HepG2 (cell line): ENCODE data around the gene ZNF556. TPM values are rescaled to one million over a fixed set of nuclear protein-coding genes. Genes with fewer than 3 reads are reported as not detected.

Experiments used
- ADNP ChIP-seq: sonication (generic); formaldehyde crosslinking; IDR thresholded peaks from 2 replicates; pipeline ENCODE4 v1.4.0; 2020; ENCODE audit warnings: missing genetic modification reagents
- FOXP1 ChIP-seq, 2 experiments: fragments of 450-650 bp in 1 of 2; IDR thresholded peaks; 2 replicates each; pipeline ENCODE4 v1.6.1; 2017 to 2018; ENCODE audit warnings: antibody characterized with exemption in 1 of 2
- HOXA5 ChIP-seq: sonication (generic); formaldehyde crosslinking; IDR thresholded peaks from 2 replicates; pipeline ENCODE4 v1.4.0; 2020; ENCODE audit warnings: missing genetic modification reagents
- IKZF1 ChIP-seq: fragments of 450-650 bp; IDR thresholded peaks from 2 replicates; pipeline ENCODE4 v1.7.1; 2016
- KDM4B ChIP-seq: sonication (generic); formaldehyde crosslinking; IDR thresholded peaks from 2 replicates; pipeline ENCODE4 v1.4.0; 2020; ENCODE audit warnings: missing genetic modification reagents
- MTA1 ChIP-seq: sonication (generic); formaldehyde crosslinking; IDR thresholded peaks from 2 replicates; pipeline ENCODE4 v1.4.0; 2020; ENCODE audit warnings: missing genetic modification reagents, mild to moderate bottlenecking, borderline replicate concordance
- ONECUT2 ChIP-seq: sonication (generic); formaldehyde crosslinking; IDR thresholded peaks from 2 replicates; pipeline ENCODE4 v1.4.0; 2020; ENCODE audit warnings: missing genetic modification reagents
- RBAK ChIP-seq: sonication (generic); formaldehyde crosslinking; IDR thresholded peaks from 2 replicates; pipeline ENCODE4 v1.5.1; 2020; ENCODE audit warnings: mild to moderate bottlenecking, missing genetic modification reagents
- SIX4 ChIP-seq: sonication (generic); formaldehyde crosslinking; IDR thresholded peaks from 2 replicates; pipeline ENCODE4 v1.4.0; 2020; ENCODE audit warnings: missing genetic modification reagents
- TBX2 ChIP-seq: sonication (generic); formaldehyde crosslinking; IDR thresholded peaks from 2 replicates; pipeline ENCODE4 v1.5.0; 2020; ENCODE audit warnings: missing genetic modification reagents, mild to moderate bottlenecking, borderline replicate concordance
- TCF12 ChIP-seq, 2 experiments: fragments of 450-650 bp in 1 of 2; sonication (generic) in 1 of 2; formaldehyde crosslinking in 1 of 2; IDR thresholded peaks; 2 replicates each; pipeline versions ENCODE4 v1.6.1 to v1.8.0; 2017 to 2022; ENCODE audit warnings: antibody characterized with exemption in 1 of 2, mild to moderate bottlenecking in 1 of 2, missing genetic modification reagents in 1 of 2, moderate library complexity in 1 of 2
- ZNF354B ChIP-seq: sonication (generic); formaldehyde crosslinking; IDR thresholded peaks from 2 replicates; pipeline ENCODE4 v1.8.0; 2022; ENCODE audit warnings: mild to moderate bottlenecking, missing genetic modification reagents
- ZNF431 ChIP-seq: sonication (generic); formaldehyde crosslinking; IDR thresholded peaks from 2 replicates; pipeline ENCODE4 v1.9.0; 2022; ENCODE audit warnings: missing genetic modification reagents, low read depth, mild to moderate bottlenecking, borderline replicate concordance
- ZNF446 ChIP-seq: sonication (generic); formaldehyde crosslinking; IDR thresholded peaks from 2 replicates; pipeline ENCODE4 v1.5.0; 2020; ENCODE audit warnings: mild to moderate bottlenecking, missing genetic modification reagents
- ZNF589 ChIP-seq: sonication (generic); formaldehyde crosslinking; conservative IDR thresholded peaks from 2 replicates; pipeline ENCODE4 v1.8.0; 2022; ENCODE audit warnings: mild to moderate bottlenecking, moderate library complexity, missing genetic modification reagents
- ZNF878 ChIP-seq: sonication (generic); formaldehyde crosslinking; IDR thresholded peaks from 2 replicates; pipeline ENCODE4 v1.8.1; 2023; ENCODE audit warnings: mild to moderate bottlenecking, missing genetic modification reagents, moderate library complexity
- polyA plus RNA-seq, 8 experiments: library from polyadenylated mRNA; depleted of rRNA in 3 of 8; stranded (reverse) in 7 of 8; unstranded in 1 of 8; fragments of >200 nt; fragmentation: Illumina TruSeq in 4 of 8; extraction: Trizol in 4 of 8; gene quantifications; 2 replicates each; pipeline versions ENCODE4 v1.2.1 to v1.2.3, GENCODE V29; 2011 to 2016; ENCODE audit warnings: low read depth in 4 of 8, missing spikeins in 1 of 8, mixed read lengths in 1 of 8; ENCODE audit not compliant: insufficient read depth in 1 of 8
- total RNA-seq, 5 experiments: library from RNA; depleted of rRNA; stranded (reverse); fragments of >200 nt; fragmentation: Illumina TruSeq; extraction: Trizol; gene quantifications; 2 replicates each; pipeline ENCODE4 v1.2.3, GENCODE V29; 2016; ENCODE audit warnings: low read depth in 1 of 5
- TF ChIP-seq, protein P1 (sequence below): sonication (generic); formaldehyde crosslinking; IDR thresholded peaks from 2 replicates; pipeline ENCODE4 v1.9.0; 2021; ENCODE audit warnings: missing genetic modification reagents, mild to moderate bottlenecking, borderline replicate concordance
- TF ChIP-seq, protein P2 (sequence below): fragments of 450-650 bp; IDR thresholded peaks from 2 replicates; pipeline ENCODE4 v1.6.1; 2017; ENCODE audit warnings: mild to moderate bottlenecking
- TF ChIP-seq, protein P3 (sequence below): sonication (generic); formaldehyde crosslinking; IDR thresholded peaks from 2 replicates; pipeline ENCODE4 v1.8.1; 2023; ENCODE audit warnings: mild to moderate bottlenecking, inconsistent platforms, moderate library complexity, missing genetic modification reagents, borderline replicate concordance
- TF ChIP-seq, protein P4 (sequence below): IDR thresholded peaks from 2 replicates; pipeline ENCODE4 v1.6.1; 2018; ENCODE audit warnings: missing genetic modification reagents, mild to moderate bottlenecking, missing compliant biosample characterization
- TF ChIP-seq, protein P5 (sequence below): sonication (generic); formaldehyde crosslinking; IDR thresholded peaks from 2 replicates; pipeline ENCODE4 v1.5.0; 2020; ENCODE audit warnings: missing genetic modification reagents

The ZNF556 gene
- total and polyA plus RNA-seq, 2 of the 13 experiments (the other 11 are each of a cell fraction or from before 2014, with no cell fraction given): 4.2 to 28.6 TPM

DNA sequence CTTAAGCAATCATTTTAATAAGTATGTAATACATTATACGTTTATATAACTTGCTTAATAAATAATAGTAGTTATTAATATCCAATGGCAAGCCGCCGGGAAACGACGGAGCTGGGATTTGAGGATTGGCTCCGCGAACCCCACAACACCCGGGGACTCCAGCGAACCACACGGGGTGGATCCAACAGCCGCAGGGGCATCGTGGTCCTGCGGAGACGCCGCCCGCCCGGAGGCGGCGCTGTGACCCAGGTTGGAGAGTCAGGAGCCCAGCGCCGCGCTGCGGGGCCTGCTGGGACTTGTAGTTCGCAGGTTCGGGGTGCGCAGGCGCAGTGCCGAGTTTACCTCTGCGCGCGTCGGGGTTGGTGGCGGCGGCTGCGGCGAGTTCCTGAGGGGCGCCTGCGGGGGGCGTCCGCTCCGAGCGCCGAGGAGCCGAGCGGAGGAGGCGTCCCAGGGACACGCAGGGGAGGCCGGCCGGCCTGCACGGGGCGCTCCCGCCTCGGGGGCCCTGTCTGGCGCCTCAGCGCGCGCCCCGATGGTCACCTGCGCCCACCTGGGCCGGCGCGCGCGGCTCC is 47.5 kb upstream of the ZNF556 start, which contains the start of gene ZNF554 (continued):
- no peak for TF ChIP-seq ZNF431 (CRISPR knock-in tag)
- TF ChIP-seq IKZF1: no peak
- no peak for TF ChIP-seq ZNF446 (CRISPR knock-in tag)
- TF ChIP-seq, protein P1, sequence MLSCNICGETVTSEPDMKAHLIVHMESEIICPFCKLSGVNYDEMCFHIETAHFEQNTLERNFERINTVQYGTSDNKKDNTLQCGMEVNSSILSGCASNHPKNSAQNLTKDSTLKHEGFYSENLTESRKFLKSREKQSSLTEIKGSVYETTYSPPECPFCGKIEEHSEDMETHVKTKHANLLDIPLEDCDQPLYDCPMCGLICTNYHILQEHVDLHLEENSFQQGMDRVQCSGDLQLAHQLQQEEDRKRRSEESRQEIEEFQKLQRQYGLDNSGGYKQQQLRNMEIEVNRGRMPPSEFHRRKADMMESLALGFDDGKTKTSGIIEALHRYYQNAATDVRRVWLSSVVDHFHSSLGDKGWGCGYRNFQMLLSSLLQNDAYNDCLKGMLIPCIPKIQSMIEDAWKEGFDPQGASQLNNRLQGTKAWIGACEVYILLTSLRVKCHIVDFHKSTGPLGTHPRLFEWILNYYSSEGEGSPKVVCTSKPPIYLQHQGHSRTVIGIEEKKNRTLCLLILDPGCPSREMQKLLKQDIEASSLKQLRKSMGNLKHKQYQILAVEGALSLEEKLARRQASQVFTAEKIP (CRISPR knock-in tag): no peak
- no peak for TF ChIP-seq TCF12 (IDR thresholded peaks at IDR 0.05)
- no peak for TF ChIP-seq TCF12 (CRISPR knock-in tag; IDR thresholded peaks at IDR 0.05)
- TF ChIP-seq, protein P2, sequence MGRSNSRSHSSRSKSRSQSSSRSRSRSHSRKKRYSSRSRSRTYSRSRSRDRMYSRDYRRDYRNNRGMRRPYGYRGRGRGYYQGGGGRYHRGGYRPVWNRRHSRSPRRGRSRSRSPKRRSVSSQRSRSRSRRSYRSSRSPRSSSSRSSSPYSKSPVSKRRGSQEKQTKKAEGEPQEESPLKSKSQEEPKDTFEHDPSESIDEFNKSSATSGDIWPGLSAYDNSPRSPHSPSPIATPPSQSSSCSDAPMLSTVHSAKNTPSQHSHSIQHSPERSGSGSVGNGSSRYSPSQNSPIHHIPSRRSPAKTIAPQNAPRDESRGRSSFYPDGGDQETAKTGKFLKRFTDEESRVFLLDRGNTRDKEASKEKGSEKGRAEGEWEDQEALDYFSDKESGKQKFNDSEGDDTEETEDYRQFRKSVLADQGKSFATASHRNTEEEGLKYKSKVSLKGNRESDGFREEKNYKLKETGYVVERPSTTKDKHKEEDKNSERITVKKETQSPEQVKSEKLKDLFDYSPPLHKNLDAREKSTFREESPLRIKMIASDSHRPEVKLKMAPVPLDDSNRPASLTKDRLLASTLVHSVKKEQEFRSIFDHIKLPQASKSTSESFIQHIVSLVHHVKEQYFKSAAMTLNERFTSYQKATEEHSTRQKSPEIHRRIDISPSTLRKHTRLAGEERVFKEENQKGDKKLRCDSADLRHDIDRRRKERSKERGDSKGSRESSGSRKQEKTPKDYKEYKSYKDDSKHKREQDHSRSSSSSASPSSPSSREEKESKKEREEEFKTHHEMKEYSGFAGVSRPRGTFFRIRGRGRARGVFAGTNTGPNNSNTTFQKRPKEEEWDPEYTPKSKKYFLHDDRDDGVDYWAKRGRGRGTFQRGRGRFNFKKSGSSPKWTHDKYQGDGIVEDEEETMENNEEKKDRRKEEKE: no peak
- TF ChIP-seq KDM4B (CRISPR knock-in tag): peak; percentile 79; the same call in 1 of the 2 replicates
- TF ChIP-seq, protein P3, sequence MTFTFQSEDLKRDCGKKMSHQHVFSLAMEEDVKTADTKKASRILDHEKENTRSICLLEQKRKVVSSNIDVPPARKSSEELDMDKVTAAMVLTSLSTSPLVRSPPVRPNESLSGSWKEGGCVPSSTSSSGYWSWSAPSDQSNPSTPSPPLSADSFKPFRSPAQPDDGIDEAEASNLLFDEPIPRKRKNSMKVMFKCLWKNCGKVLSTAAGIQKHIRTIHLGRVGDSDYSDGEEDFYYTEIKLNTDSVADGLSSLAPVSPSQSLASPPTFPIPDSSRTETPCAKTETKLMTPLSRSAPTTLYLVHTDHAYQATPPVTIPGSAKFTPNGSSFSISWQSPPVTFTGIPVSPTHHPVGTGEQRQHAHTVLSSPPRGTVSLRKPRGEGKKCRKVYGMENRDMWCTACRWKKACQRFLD (CRISPR knock-in tag): no peak
- peak; percentile 58; the same call in 1 of the 2 replicates for TF ChIP-seq MTA1 (CRISPR knock-in tag)
- peak; percentile 84; the same call in 1 of the 2 replicates for TF ChIP-seq HOXA5 (CRISPR knock-in tag)
- no peak for TF ChIP-seq ADNP
- TF ChIP-seq FOXP1 (IDR thresholded peaks at IDR 0.05): no peak
- TF ChIP-seq FOXP1 (CRISPR knock-in tag; IDR thresholded peaks at IDR 0.05): no peak
- no peak for TF ChIP-seq RBAK
- TF ChIP-seq, protein P4, sequence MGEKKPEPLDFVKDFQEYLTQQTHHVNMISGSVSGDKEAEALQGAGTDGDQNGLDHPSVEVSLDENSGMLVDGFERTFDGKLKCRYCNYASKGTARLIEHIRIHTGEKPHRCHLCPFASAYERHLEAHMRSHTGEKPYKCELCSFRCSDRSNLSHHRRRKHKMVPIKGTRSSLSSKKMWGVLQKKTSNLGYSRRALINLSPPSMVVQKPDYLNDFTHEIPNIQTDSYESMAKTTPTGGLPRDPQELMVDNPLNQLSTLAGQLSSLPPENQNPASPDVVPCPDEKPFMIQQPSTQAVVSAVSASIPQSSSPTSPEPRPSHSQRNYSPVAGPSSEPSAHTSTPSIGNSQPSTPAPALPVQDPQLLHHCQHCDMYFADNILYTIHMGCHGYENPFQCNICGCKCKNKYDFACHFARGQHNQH: peak; percentile 87; the same call in 1 of the 2 replicates
- no peak for TF ChIP-seq ZNF354B (CRISPR knock-in tag)
- TF ChIP-seq TBX2 (CRISPR knock-in tag): peak; percentile 64; the same call in 1 of the 2 replicates
- TF ChIP-seq ZNF589 (CRISPR knock-in tag): no peak
- TF ChIP-seq, protein P5, sequence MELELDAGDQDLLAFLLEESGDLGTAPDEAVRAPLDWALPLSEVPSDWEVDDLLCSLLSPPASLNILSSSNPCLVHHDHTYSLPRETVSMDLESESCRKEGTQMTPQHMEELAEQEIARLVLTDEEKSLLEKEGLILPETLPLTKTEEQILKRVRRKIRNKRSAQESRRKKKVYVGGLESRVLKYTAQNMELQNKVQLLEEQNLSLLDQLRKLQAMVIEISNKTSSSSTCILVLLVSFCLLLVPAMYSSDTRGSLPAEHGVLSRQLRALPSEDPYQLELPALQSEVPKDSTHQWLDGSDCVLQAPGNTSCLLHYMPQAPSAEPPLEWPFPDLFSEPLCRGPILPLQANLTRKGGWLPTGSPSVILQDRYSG (CRISPR knock-in tag): no peak
- TF ChIP-seq ONECUT2 (CRISPR knock-in tag): no peak
- no peak for TF ChIP-seq SIX4 (CRISPR knock-in tag)
- no peak for TF ChIP-seq ZNF878 (CRISPR knock-in tag)
